ENCODE data around the gene CNOT3. TPM values are rescaled to one million over a fixed set of nuclear protein-coding genes. Genes with fewer than 3 reads are reported as not detected.
A peak's percentile ranks its signal among the peaks of the same experiment; 100 is the strongest.
"Not testable (repeated sequence)": the region's sequence is repeated elsewhere in the genome, so short reads cannot be mapped to it uniquely, and the experiment has no call there.

CNOT3 gene
- 6.1 and 11.4 TPM in 2 replicates for total RNA-seq

- TF ChIP-seq, protein P1, sequence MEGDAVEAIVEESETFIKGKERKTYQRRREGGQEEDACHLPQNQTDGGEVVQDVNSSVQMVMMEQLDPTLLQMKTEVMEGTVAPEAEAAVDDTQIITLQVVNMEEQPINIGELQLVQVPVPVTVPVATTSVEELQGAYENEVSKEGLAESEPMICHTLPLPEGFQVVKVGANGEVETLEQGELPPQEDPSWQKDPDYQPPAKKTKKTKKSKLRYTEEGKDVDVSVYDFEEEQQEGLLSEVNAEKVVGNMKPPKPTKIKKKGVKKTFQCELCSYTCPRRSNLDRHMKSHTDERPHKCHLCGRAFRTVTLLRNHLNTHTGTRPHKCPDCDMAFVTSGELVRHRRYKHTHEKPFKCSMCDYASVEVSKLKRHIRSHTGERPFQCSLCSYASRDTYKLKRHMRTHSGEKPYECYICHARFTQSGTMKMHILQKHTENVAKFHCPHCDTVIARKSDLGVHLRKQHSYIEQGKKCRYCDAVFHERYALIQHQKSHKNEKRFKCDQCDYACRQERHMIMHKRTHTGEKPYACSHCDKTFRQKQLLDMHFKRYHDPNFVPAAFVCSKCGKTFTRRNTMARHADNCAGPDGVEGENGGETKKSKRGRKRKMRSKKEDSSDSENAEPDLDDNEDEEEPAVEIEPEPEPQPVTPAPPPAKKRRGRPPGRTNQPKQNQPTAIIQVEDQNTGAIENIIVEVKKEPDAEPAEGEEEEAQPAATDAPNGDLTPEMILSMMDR (IDR thresholded peaks at IDR 0.05; ENCODE audit: insufficient read depth, low read length, severe bottlenecking): peak; percentile 32
- H3K4me3 ChIP-seq (ENCODE audit: low read depth, low read length): peak within 1 kb of the TSS; percentile 84
- no peaks in the 10 kb centered on the region for H3K27me3 ChIP-seq (ENCODE audit: control insufficient read depth, insufficient read depth, low read length)
- DNase-seq (ENCODE audit: low read depth): no peak
- H3K36me3 ChIP-seq (ENCODE audit: control insufficient read depth, insufficient read depth, low read length): peaks cover 10% of the 10 kb centered on the region
- no peak for FAIRE-seq
Measured at GRCh38 chr19:54137699-54138488, at the start of gene CNOT3. Gene CNOT3, plus strand, starts transcription at chr19:54137762. Its CDS starts 5,217 bp downstream, at chr19:54142979.

DNA sequence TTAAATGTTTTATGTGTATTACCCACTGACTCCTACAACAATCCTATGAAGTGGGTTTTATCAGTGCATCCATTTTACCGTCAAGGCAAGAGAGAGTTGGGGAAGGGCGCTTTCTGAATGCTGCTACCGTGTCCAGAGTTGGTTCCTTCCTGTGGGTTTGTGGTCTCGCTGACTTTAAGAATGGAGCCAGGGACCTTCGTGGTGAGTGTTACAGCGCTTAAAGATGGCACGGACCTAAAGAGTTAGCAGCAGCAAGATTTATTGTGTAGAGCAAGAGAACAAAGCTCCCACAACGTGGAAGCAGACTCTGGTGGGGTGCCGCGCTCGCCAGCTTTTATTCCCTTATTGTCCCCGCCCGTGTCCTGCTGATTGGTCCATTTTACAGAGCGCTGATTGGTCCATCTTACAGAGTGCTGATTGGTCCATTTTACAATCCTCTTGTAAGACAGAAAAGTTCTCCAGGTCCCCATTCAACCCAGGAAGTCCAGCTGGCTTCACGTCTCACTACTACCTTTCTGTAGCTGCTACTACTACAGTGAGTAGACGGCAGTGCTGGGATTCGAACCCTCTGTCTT is 43.0 kb upstream of the CNOT3 start:
- Histone ChIP-seq H3K4me3 (ENCODE audit: low read depth, low read length) (no peak overlapping the region), H3K27me3 (ENCODE audit: control insufficient read depth, insufficient read depth, low read length) (no peaks in the 10 kb centered on the region), H3K36me3 (ENCODE audit: control insufficient read depth, insufficient read depth, low read length) (no peaks in the 10 kb centered on the region)
- FAIRE-seq (no peak), DNase-seq (ENCODE audit: low read depth) (no peak)
- TF ChIP-seq, protein P1 (IDR thresholded peaks at IDR 0.05; ENCODE audit: insufficient read depth, low read length, severe bottlenecking): no peak

DNA sequence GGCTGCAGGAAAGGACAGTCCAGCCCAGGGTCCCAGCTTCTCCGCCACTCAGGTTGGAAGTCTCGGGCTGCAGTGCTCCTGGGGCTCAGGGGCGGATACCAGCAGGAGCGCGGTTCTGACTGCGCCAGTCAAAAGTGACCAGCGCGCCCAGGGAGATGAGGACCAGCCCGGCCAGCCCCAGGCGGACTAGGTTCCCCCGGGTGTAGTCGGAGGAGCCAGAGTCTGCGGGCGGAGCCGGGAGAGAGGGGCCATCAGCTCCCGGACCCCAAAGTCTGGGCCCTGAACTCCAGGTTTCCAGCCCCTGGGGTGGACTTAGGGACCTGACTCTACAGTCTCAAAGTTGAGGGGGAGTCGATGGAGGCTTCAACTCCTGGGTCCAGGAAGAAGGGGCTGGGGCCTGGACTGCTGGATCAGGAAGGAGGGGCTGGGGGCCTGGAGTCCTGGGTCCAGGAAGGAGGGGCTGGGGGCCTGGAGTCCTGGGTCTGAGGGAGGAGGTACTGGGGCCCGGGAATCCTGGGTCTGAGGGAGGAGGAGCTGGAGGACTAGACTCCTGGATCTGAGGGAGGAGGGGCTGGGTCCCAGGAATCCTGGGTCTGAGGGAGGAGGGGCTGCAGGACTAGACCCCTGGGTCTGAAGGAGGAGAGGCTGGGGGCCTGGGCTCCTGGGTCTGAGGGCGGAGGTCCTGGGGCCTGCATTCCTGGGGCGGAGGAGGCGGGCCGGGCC is 42.3 kb upstream of the CNOT3 start:
- FAIRE-seq: no peak
- DNase-seq (ENCODE audit: low read depth): no peak

DNA sequence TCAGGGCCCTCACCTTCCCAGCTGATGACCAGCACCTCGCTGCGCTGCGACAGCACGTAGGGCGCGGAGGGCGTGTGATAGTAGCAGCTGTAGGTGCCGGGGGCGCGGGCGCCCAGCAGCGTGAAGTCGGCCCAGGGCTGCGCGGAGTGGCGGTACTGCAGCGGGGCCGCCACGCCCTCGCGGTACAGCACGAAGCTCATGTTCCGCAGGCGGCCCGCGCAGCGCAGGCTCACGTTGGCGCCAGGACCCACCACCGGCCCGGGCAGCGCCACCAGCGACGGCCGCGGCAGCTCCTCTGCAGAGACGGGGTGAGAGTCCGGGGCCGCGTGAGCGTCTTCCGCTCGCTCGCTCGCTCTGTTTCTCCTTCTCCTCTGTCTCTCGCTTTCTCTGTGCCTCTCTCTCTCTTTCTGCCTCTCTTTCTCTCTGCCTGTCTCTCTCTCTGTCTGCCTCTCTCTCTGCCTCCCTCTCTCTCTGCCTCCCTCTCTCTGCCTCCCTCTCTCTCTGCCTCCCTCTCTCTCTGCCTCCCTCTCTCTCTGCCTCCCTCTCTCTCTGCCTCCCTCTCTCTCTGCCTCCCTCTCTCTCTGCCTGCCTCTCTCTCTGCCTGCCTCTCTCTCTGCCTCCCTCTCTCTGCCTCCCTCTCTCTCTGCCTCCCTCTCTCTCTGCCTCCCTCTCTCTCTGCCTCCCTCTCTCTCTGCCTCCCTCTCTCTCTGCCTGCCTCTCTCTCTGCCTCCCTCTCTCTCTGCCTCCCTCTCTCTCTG is 41.5 kb upstream of the CNOT3 start:
- not testable (repeated sequence) for H3K27me3 ChIP-seq (ENCODE audit: control insufficient read depth, insufficient read depth, low read length); FAIRE-seq; H3K36me3 ChIP-seq (ENCODE audit: control insufficient read depth, insufficient read depth, low read length)
- H3K4me3 ChIP-seq (ENCODE audit: low read depth, low read length): peak overlapping the region; percentile 31
- peak; percentile 9 for DNase-seq (ENCODE audit: low read depth)

More for the DNA sequence above, 42.3 kb upstream of the CNOT3 start:
- Histone ChIP-seq H3K36me3 (ENCODE audit: control insufficient read depth, insufficient read depth, low read length) (no peaks in the 10 kb centered on the region), H3K4me3 (ENCODE audit: low read depth, low read length) (peak overlapping the region; percentile 31), H3K27me3 (ENCODE audit: control insufficient read depth, insufficient read depth, low read length) (no peaks in the 10 kb centered on the region)
- TF ChIP-seq, protein P1 (IDR thresholded peaks at IDR 0.05; ENCODE audit: insufficient read depth, low read length, severe bottlenecking): no peak

- no peaks in the 10 kb centered on the region for H3K36me3 ChIP-seq (ENCODE audit: control insufficient read depth, insufficient read depth, low read length)
- no peak for FAIRE-seq
- peak overlapping the region; percentile 10 for H3K4me3 ChIP-seq (ENCODE audit: low read depth, low read length)
- TF ChIP-seq, protein P1 (IDR thresholded peaks at IDR 0.05; ENCODE audit: insufficient read depth, low read length, severe bottlenecking): peak; percentile 21
- H3K27me3 ChIP-seq (ENCODE audit: control insufficient read depth, insufficient read depth, low read length): no peaks in the 10 kb centered on the region
- DNase-seq (ENCODE audit: low read depth): peak; percentile 20
Measured at GRCh38 chr19:54096617-54097106, 40.9 kb upstream of the CNOT3 start.
